BLaER1 (cell line): ENCODE data around the gene NR6A1.

Source experiments
- H3K27ac ChIP-seq: shearing (Covaris generic); formaldehyde crosslinking; 2 replicates; pipeline ENCODE4 v1.8.1; 2022
- H3K27me3 ChIP-seq: shearing (Covaris generic); formaldehyde crosslinking; 2 replicates; pipeline ENCODE4 v1.8.1; 2022
- H3K36me3 ChIP-seq: shearing (Covaris generic); formaldehyde crosslinking; 2 replicates; pipeline ENCODE4 v1.8.1; 2022
- H3K4me1 ChIP-seq: shearing (Covaris generic); formaldehyde crosslinking; 2 replicates; pipeline ENCODE4 v1.8.1; 2022
- H3K4me2 ChIP-seq: shearing (Covaris generic); formaldehyde crosslinking; 2 replicates; pipeline ENCODE4 v1.8.1; 2022
- H3K4me3 ChIP-seq: shearing (Covaris generic); formaldehyde crosslinking; 2 replicates; pipeline ENCODE4 v1.8.1; 2022
- H3K9ac ChIP-seq: shearing (Covaris generic); formaldehyde crosslinking; 2 replicates; pipeline ENCODE4 v1.8.1; 2022
- H3K9me3 ChIP-seq: shearing (Covaris generic); formaldehyde crosslinking; 2 replicates; pipeline ENCODE4 v1.8.1; 2022
- H4K20me1 ChIP-seq: shearing (Covaris generic); formaldehyde crosslinking; 2 replicates; pipeline ENCODE4 v1.8.1; 2022
- Cebpa-rat ChIP-seq: shearing (Covaris generic); IDR thresholded peaks from 2 replicates; pipeline ENCODE4 v1.8.1; 2022

Gene NR6A1

DNA sequence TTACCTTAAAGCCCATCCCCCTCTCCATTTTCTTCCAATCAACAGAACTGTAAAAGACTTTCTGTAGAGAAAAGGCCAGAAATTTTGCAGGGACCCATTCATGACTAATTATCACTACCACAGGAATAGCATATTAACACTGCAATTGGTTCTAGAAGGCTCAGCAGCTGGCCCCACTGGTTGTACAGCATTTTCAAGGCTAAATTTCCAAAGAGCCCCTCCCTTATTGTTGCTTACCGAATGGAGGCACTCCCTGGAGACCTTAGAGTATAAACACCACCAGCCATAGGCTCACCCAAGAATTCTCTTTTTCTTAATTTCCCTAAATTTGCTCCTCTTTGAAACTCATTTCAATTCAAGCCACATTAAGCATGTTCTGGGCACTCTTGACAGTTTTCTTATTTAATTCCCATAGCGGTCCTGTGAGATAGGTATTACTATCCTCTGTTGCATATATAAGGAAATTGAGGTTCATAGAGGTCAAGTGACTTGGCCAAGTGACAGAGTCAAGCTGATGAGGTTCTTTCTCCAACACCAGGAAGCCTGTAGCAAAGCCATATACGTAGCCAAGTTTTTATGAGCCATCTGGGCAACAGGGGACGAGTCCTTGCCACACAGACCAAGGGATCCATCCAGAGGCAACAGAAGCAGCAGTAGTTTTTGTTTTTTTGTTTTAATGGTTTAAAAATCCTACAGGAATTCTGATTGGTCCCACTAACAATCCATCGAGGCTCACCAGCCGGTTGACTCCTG is 180.0 kb downstream of the NR6A1 start:
- no peaks in the 10 kb centered on the region for H3K4me1 ChIP-seq
- no peak overlapping the region for H3K27ac ChIP-seq
- no peaks in the 10 kb centered on the region for H3K36me3 ChIP-seq
- H4K20me1 ChIP-seq = no peaks in the 10 kb centered on the region
- H3K4me2 ChIP-seq = no peak overlapping the region
- no peaks in the 10 kb centered on the region for H3K9me3 ChIP-seq
- H3K4me3 ChIP-seq = no peak overlapping the region
- no peaks in the 10 kb centered on the region for H3K27me3 ChIP-seq
- no peak for TF ChIP-seq Cebpa-rat
- no peak overlapping the region for H3K9ac ChIP-seq

DNA sequence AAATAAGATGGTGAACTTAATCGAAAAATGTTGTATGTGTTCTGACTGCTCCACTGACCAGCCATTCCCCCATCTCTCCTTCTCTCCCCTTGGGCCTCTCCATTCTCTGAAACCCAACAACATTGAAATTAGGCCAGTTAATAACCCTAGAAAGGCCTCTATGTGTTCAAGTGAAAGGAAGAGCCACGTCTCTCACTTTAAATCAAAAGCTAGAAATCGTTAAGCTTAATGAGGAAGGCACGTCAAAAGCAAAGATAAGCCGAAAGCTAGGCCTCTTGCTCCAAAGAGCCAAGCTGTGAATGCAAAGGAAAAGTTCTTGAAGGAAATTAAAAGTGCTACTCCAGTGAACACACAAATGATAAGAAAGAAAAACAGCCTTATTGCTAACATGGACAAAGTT is 186.5 kb downstream of the NR6A1 start:
- H3K4me1 ChIP-seq = no peaks in the 10 kb centered on the region
- no peaks in the 10 kb centered on the region for H4K20me1 ChIP-seq
- peaks cover 5% of the 10 kb centered on the region; the same call in 1 of the 2 replicates for H3K9me3 ChIP-seq
- TF ChIP-seq Cebpa-rat = no peak
- H3K36me3 ChIP-seq = no peaks in the 10 kb centered on the region
- H3K27me3 ChIP-seq = no peaks in the 10 kb centered on the region
- H3K9ac ChIP-seq = no peak overlapping the region
- H3K27ac ChIP-seq = no peak overlapping the region
- no peak overlapping the region for H3K4me3 ChIP-seq
- H3K4me2 ChIP-seq = no peak overlapping the region

DNA sequence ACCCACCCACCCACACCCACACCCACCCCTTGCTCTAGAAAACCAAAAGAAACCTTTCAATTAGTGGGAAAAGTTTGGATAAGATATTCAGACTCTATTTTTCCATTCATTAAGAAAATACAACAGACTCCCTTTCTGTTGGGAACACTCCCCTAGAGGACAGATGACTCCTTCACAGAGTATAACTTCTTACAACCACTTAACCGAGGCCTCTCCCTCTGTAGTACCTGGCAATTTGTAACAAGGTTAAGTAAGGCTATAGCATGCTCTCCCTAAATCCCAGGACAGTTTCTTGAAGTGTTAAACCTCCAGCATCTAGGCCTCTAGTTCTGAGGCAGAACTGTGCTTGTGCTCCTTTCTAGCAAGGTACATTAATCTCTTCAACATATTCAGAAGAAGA is 188.0 kb downstream of the NR6A1 start:
- no peak overlapping the region for H3K4me2 ChIP-seq
- H3K9me3 ChIP-seq = peaks cover 11% of the 10 kb centered on the region; the same call in 1 of the 2 replicates
- H3K36me3 ChIP-seq = no peaks in the 10 kb centered on the region
- no peaks in the 10 kb centered on the region for H4K20me1 ChIP-seq
- H3K27me3 ChIP-seq = no peaks in the 10 kb centered on the region
- TF ChIP-seq Cebpa-rat = no peak
- H3K4me1 ChIP-seq = no peaks in the 10 kb centered on the region
- no peak overlapping the region for H3K27ac ChIP-seq
- no peak overlapping the region for H3K9ac ChIP-seq
- no peak overlapping the region for H3K4me3 ChIP-seq

DNA sequence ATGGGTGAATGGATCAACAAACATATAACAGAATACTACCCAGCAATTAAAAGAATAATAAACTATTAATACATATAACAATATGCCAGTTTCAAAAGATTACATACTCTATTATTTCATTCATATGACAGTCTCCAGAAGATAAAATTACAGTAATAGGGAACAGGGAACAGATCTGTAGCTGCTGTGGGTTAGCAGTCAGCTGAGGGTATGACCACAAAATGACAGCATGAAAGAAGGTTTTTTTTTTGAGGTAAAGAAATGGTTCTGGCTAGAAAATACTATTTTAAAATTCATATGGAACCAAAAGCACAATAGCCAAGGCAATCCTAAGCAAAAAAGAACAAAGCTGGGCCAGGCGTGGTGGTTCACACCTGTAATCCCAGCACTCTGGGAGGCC is 190.9 kb downstream of the NR6A1 start:
- H3K27ac ChIP-seq = no peak overlapping the region
- no peak overlapping the region for H3K4me2 ChIP-seq
- TF ChIP-seq Cebpa-rat = no peak
- H4K20me1 ChIP-seq = no peaks in the 10 kb centered on the region
- no peaks in the 10 kb centered on the region for H3K27me3 ChIP-seq
- no peak overlapping the region for H3K9ac ChIP-seq
- no peak overlapping the region for H3K4me3 ChIP-seq
- peaks cover 11% of the 10 kb centered on the region; the same call in 1 of the 2 replicates for H3K9me3 ChIP-seq
- no peaks in the 10 kb centered on the region for H3K36me3 ChIP-seq
- no peaks in the 10 kb centered on the region for H3K4me1 ChIP-seq

DNA sequence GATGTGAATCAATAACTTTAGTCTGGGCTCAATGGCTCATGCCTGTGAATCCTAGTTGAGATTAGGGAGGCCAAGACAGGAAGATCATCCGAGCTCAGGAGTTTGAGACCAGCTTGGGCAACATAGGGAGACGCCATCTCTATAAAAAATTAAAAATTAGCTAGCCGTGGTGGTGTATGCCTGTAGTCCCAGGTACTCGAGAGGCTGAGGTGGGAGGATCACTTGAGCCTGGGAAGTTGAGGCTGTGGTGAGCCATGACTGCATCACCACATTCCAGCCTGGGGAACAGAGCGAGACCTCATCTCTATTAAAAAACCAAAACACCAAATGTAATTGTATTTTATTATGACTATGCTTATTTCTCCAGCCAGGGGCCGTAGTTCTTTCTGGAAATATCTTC is 194.4 kb downstream of the NR6A1 start:
- TF ChIP-seq Cebpa-rat = no peak

DNA sequence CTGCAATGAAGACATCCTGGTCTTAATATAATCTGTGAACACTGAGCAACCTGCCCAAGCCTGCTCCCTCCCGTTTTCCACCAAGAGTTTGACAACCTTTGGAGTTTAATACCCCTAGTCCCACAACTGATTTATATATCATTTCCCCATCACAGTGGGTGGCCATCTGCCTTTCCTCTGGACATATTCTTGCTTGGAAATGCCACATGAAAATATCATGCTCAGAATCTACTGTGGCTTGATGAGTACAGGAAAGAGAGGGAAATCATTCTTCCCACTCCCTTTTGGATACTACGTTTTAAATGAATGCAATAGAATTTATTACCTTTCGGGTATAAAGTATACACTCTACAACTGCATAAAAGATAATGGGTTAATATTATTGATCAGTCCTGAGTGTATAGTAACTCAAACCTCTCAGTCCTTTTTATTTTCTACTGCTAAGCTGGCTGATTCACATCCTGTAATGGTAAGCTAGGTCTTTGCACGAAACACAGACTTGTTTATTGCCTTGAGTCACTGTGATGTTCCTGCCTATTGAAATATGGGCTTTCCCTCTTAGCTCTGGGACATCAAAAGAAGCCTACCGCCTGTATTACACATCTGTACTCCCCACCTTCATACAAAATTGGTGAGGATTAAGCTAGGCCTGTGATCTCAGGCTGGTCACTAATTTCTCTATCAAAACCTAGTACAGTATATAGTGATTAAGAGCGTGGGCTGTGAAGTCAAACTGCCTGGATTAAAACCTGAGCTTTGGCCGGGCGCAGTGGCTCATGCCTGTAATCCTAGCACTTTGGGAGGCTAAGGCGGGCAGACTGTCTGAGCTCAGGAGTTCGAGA is 196.4 kb downstream of the NR6A1 start:
- Histone ChIP-seq H3K4me3 (no peak overlapping the region), H3K27me3 (no peaks in the 10 kb centered on the region), H3K9ac (no peak overlapping the region), H3K36me3 (no peaks in the 10 kb centered on the region), H4K20me1 (no peaks in the 10 kb centered on the region), H3K4me2 (no peak overlapping the region), H3K4me1 (peaks cover 10% of the 10 kb centered on the region), H3K9me3 (peaks cover 7% of the 10 kb centered on the region; the same call in 1 of the 2 replicates), H3K27ac (no peak overlapping the region)
- TF ChIP-seq Cebpa-rat = no peak

More for the DNA sequence above, 194.4 kb downstream of the NR6A1 start:
- H3K4me2 ChIP-seq = no peak overlapping the region
- H4K20me1 ChIP-seq = no peaks in the 10 kb centered on the region
- H3K27ac ChIP-seq = no peak overlapping the region
- H3K4me3 ChIP-seq = no peak overlapping the region
- no peak overlapping the region for H3K9ac ChIP-seq
- peaks cover 11% of the 10 kb centered on the region; the same call in 1 of the 2 replicates for H3K9me3 ChIP-seq
- no peaks in the 10 kb centered on the region for H3K36me3 ChIP-seq
- peaks cover 10% of the 10 kb centered on the region for H3K4me1 ChIP-seq
- H3K27me3 ChIP-seq = no peaks in the 10 kb centered on the region

DNA sequence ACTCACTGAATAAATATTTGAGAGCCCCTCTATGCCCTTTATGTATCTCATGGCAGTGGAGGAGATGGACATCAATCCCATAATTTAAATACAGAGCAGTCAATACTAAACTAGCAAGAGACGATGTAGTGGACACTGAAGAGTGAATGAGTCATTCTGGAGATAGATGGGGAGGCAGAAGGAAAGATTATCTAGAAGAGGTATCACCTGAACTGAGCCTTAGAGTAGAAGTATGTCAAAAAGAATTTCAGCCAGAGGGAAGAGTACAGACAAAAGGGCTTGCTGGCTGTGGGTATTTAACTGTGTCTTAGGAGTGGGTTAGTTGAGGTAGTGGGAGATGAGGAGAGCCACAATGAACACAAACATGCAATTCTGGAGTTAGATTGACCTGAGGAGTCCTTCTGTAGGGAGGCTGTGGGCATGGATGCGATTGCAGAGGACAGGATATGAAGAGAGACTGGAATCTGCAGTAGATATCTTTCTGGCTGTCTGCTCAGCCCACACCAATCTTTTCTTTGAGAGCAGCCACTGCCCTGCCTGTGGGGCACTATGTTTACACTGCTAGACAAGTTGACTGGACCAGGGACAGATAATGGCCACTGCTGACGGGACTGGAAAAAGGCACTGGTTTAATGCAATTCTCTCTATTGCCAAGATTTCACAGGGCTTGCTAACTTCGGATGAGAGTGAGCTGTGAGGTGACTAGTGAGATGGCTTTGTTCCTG is 200.0 kb downstream of the NR6A1 start:
- Histone ChIP-seq H3K4me3 (no peak overlapping the region), H3K4me2 (no peak overlapping the region), H3K27ac (no peak overlapping the region), H3K36me3 (no peaks in the 10 kb centered on the region), H3K9ac (no peak overlapping the region), H3K27me3 (no peaks in the 10 kb centered on the region), H3K4me1 (peaks cover 10% of the 10 kb centered on the region), H3K9me3 (no peaks in the 10 kb centered on the region), H4K20me1 (no peaks in the 10 kb centered on the region)
- no peak for TF ChIP-seq Cebpa-rat

DNA sequence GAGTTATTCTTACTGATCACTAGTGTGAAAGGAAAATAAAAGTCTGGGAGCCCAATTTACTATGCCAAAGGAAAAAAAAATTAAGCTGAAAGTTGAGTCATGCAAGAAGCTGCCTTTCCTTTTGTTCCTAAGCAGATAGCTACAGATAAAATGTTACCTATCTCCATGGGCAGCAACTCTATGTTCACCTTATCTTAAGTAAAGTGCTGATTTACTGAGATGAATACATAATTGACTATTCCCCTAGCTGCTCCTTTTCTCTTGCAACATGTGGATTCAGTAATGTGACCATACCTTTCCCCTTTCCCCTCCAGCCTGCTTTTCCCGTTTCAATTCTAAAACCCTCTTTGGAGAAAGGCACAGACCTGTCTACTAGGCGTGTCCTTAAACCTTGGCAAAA is 201.2 kb downstream of the NR6A1 start:
- no peaks in the 10 kb centered on the region for H3K27me3 ChIP-seq
- no peak for TF ChIP-seq Cebpa-rat
- H3K27ac ChIP-seq = no peak overlapping the region
- H3K9ac ChIP-seq = no peak overlapping the region
- H3K4me2 ChIP-seq = no peak overlapping the region
- H3K36me3 ChIP-seq = no peaks in the 10 kb centered on the region
- H4K20me1 ChIP-seq = no peaks in the 10 kb centered on the region
- H3K4me1 ChIP-seq = peaks cover 10% of the 10 kb centered on the region
- H3K4me3 ChIP-seq = no peak overlapping the region
- no peaks in the 10 kb centered on the region for H3K9me3 ChIP-seq

DNA sequence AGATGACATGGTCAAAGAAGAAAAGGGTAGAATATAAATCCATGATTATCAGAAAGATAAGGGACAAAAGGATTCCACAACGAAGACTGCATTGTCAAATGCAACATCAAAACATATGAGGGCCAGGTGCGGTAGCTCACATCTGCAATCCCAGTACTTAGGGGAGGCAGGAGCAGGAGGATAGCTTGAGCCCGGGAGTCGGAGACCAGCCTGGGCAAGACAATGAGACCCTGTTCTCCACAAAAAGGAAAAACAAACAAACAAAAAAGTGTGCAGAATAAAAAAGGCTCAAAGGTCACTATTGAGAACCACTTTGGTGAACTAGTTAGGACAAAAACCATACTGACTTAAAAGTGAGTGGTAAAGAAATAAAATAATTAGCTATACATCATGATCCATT is 203.7 kb downstream of the NR6A1 start:
- H3K4me2 ChIP-seq = no peak overlapping the region
- no peak overlapping the region for H3K4me3 ChIP-seq
- no peak for TF ChIP-seq Cebpa-rat
- H3K27ac ChIP-seq = no peak overlapping the region
- H3K36me3 ChIP-seq = no peaks in the 10 kb centered on the region
- H3K9me3 ChIP-seq = no peaks in the 10 kb centered on the region
- no peaks in the 10 kb centered on the region for H3K27me3 ChIP-seq
- no peaks in the 10 kb centered on the region for H3K4me1 ChIP-seq
- H3K9ac ChIP-seq = no peak overlapping the region
- H4K20me1 ChIP-seq = no peaks in the 10 kb centered on the region
